D721Med (cell line): ENCODE measurements around the gene PRIM2.
"Not testable (repeated sequence)": the region's sequence is repeated elsewhere in the genome, so short reads cannot be mapped to it uniquely, and the experiment has no call there.

Experiments
- DNase-seq: peaks from one replicate; pipeline ENCODE4 v3.0.0; 2011; ENCODE audit warnings: low spot score; ENCODE audit not compliant: insufficient read length
- FAIRE-seq: peaks from 2 replicates; lab custom pipeline; 2011; peaks lifted over from hg19 to GRCh38; lab: Jason Lieb, UNC
- TF ChIP-seq, protein P1 (sequence below): IDR thresholded peaks from 2 replicates; pipeline ENCODE4 v1.5.1; 2012; ENCODE audit warnings: mild to moderate bottlenecking, control low read depth; ENCODE audit not compliant: insufficient read depth; ENCODE audit errors: missing control alignments

The PRIM2 gene

DNA sequence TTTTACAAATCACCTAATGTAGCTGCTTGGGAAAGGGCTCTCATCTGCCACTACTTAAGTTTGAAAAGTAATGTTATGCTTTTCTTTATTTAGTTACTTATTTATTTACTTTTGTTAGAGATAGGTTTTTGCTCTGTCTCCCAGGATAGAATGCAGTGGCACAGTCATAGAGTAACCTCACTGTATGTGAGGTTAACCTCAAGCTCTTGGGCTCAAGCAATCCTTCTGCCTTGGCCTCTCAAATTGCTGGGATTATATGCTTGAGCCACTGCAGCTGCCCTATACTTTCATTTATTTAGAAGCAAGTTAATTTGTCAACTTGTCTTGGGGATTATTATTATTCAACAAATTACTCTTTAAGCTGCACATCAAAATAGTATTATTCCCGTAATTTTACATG, 255.4 kb downstream of the PRIM2 start:
- not testable (repeated sequence) for DNase-seq, FAIRE-seq

DNA sequence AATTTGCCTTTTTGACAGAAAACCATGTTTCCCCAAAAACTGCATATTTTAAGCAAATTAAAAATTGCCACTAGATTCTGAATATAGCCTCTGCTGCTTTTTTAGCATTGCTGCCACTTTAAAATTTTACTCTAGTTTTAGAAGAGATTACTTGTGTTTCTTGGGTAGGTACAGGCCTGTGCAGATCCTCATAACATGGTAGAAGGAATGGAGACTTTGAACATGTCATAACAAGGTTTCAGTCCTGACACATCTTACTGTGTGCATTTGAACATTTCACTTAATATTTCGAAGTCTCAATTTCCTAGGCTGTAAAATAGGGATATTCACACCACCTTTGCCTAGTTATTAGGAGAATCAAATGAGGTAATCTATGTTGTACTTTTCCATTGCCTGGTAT, 259.6 kb downstream of the PRIM2 start:
- not testable (repeated sequence) for DNase-seq, FAIRE-seq

DNA sequence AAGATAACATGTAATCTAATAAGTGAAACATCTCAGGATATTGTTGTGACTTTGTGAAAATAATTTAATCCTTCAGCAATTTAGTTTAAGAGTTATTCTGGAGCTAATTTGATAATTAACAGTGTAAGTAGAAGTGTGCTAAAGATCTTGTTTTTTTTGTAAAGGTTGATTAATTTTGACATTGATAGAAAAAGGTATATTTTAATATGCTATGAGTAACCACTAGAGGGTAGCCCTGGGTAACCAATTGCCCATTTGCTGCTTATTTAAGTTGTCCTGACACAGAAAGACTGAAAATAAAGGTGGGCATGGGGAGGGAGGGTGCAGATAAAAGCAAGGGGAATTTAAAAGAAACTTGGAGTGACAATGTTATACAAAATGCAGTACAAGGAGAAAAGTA, 262.1 kb downstream of the PRIM2 start:
- DNase-seq = not testable (repeated sequence)
- TF ChIP-seq, protein P1, sequence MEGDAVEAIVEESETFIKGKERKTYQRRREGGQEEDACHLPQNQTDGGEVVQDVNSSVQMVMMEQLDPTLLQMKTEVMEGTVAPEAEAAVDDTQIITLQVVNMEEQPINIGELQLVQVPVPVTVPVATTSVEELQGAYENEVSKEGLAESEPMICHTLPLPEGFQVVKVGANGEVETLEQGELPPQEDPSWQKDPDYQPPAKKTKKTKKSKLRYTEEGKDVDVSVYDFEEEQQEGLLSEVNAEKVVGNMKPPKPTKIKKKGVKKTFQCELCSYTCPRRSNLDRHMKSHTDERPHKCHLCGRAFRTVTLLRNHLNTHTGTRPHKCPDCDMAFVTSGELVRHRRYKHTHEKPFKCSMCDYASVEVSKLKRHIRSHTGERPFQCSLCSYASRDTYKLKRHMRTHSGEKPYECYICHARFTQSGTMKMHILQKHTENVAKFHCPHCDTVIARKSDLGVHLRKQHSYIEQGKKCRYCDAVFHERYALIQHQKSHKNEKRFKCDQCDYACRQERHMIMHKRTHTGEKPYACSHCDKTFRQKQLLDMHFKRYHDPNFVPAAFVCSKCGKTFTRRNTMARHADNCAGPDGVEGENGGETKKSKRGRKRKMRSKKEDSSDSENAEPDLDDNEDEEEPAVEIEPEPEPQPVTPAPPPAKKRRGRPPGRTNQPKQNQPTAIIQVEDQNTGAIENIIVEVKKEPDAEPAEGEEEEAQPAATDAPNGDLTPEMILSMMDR = peak; percentile 42
- peak; percentile 82 for FAIRE-seq

DNA sequence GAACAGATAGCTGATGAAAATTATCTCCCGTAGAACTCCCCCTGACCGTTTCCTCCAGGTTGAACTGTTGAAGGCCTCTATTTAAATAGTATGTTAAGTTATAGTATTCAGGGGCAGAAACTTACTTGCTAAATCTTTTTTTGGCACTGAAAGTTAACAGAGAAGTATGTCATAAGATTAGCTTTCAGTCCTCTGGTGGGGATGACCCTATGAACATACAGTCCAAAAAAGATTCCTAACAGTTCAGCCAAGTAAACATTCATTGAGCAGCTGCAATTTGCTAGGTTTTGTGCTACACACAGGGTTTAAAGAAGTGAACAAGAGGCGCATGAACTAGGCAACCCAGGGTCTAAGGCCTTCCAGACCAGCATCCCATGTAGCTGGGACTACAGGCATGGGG, 264.2 kb downstream of the PRIM2 start:
- not testable (repeated sequence) for FAIRE-seq, DNase-seq

DNA sequence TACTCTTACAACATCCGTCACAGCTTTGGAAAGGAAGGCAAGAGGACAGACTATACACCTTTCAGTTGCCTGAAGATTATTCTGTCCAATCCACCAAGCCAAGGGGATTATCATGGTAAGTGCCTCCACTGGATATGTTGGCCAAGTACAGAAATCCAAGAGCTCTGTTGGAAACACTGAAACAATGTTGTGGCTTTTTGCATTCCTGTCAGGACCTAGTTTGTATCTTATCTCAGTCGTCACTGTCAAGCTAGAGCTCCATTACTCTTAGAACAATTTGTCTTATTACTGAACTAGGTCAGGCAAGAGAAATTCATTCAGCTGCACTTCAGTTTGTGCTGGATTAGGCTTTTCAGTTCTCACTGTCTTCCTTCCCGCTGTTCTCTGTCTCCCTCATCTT, 283.7 kb downstream of the PRIM2 start:
- DNase-seq, FAIRE-seq: not testable (repeated sequence)

DNA sequence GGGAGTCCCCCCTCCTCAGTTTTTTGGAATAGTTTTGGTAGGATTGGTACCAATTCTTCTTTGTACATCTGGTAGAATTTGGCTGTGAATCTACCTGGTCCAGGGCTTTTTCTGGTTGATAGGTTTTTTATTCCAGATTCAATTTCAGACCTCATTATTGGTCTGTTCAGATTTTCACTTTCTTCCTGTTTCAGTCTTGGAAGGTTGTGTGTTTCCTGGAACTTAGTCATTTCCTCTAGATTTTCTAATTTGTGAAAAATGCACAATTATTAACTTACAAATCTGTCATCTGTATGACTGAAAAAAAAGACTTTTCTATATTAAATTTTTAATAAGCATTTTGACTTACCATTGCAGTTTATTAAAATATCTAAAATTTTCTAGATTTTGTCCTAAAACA, 287.9 kb downstream of the PRIM2 start:
- FAIRE-seq, DNase-seq: not testable (repeated sequence)

GRCh38 chr6:57606331-57606730, 288.9 kb downstream of the PRIM2 start:
- not testable (repeated sequence) for FAIRE-seq, DNase-seq

- not testable (repeated sequence) for DNase-seq, FAIRE-seq
These were observed 293.2 kb downstream of the PRIM2 start for GRCh38 chr6:57610612-57611011.

DNA sequence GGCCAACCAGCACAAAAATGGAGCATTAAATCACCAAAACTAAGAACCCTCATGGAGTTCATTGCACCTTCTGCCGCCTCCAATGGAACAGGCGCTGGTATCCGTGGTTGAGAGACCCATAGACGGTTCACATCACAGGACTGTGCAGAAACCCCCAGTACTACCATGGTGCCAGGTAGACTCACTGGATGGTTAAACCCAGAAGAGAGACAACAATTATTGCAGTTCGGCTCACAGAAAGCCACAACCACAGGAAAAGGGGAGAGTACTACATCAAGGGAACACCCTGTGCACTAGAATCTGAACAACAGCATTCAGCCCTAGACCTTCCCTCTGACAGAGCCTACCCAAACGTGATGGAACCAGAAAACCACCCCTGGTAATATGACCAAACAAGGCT, 301.5 kb downstream of the PRIM2 start:
- FAIRE-seq, DNase-seq: not testable (repeated sequence)

DNA sequence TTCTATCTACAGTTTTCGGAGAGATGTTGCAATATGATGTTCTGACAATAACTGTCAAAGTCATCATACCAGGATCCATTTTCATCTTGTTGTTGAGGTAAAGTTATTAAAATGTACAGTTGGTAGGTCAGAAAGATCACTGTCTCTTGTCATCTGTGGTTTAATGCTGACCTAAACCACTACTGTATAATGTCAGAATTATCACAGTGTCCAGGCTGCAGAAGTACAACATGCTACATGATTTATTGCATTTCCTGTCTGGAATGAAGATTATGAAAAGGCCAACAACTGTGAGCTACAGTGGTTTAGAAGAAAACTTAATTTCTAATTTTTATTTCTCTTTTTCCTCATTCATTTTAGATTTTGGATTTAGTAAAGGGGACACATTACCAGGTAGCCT, 314.3 kb downstream of the PRIM2 start:
- DNase-seq, FAIRE-seq: not testable (repeated sequence)

DNA sequence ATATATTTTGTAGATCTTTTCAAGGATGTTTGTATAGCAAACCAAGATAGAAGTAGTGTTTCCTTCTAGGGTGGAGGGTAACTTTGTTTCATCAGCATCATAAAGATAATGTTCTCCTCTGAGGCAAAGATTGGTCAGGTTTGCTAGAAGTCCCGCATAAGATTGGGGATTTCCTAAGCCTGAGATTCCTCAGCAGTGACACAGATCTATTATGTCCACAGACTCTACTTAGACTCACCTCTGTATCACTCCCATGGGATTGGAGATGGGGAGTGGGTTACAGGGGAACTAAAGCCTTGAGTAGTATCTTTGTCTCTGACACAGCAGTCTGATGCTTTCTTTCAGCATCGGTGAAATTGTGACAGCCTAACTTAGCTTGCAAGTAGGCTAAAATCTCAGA, 341.1 kb downstream of the PRIM2 start:
- not testable (repeated sequence) for DNase-seq, FAIRE-seq

DNA sequence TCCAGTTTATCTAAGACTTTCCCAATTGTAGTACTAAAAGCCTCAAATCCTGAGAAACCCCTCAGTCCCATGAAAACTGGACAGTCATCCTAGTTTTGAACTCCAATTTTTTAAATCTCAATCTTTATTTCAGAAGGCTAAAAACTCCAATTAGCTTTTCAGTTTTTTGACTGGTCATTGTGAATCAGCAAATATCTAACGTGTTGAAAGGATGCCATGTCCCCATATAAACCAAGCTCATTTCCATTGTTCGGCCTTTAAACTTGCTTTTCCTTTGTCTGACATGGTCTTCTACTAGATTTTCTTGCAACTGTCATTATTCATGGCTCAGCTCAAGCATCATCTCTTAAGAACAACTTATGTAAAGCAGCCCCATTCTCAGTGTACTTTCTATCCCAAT, 342.4 kb downstream of the PRIM2 start:
- DNase-seq, FAIRE-seq: not testable (repeated sequence)

GRCh38 chr6:57660940-57661339, 343.5 kb downstream of the PRIM2 start:
- not testable (repeated sequence) for DNase-seq, FAIRE-seq

- DNase-seq = not testable (repeated sequence)
These were observed 350.7 kb downstream of the PRIM2 start for GRCh38 chr6:57668108-57668507.

GRCh38 chr6:57671237-57671636, 353.8 kb downstream of the PRIM2 start:
- not testable (repeated sequence) for FAIRE-seq, DNase-seq

More at GRCh38 chr6:57668108-57668507, 350.7 kb downstream of the PRIM2 start:
- FAIRE-seq = not testable (repeated sequence)
